A673 (cell line): Measurements from ENCODE around the gene ATP6AP1. TPM values are rescaled to one million over a fixed set of nuclear protein-coding genes. Genes with fewer than 3 reads are reported as not detected.

Experiments used
- BruUV-seq: library from RNA; stranded (reverse); fragments of 400-500 nt; replicated peaks from 2 replicates; lab custom pipeline; 2021; lab: Mats Ljungman, UMichigan
- CTCF ChIA-PET: fragments of 300-600 bp; sonication (Branson Sonifier 250); formaldehyde crosslinking; loops from one replicate; lab custom pipeline; 2022; ENCODE audit warnings: antibody characterized with exemption; lab: Charles Lee
- POLR2A ChIA-PET: fragments of 300-600 bp; sonication (Branson Sonifier 250); formaldehyde crosslinking; loops from one replicate; lab custom pipeline; 2022; ENCODE audit warnings: antibody characterized with exemption; ENCODE audit not compliant: low non-redundant PET; lab: Charles Lee
- DNase-seq: peaks from one replicate; pipeline ENCODE4 v3.0.0-alpha.2; 2015; ENCODE audit warnings: low spot score
- H3K27ac ChIP-seq: fragments of 200-600 bp; sonication (generic); 2 replicates; pipeline ENCODE4 v1.5.1; 2016; ENCODE audit warnings: mixed run types, low read depth, mild to moderate bottlenecking, mixed read lengths, antibody characterized with exemption, low read length; ENCODE audit not compliant: poor library complexity, severe bottlenecking
- H3K27me3 ChIP-seq: fragments of 200-600 bp; sonication (generic); replicated peaks from 2 replicates; pipeline ENCODE4 v1.6.1; 2017; ENCODE audit warnings: mixed run types, low read depth, mild to moderate bottlenecking, mixed read lengths, antibody characterized with exemption, low read length; ENCODE audit not compliant: insufficient read depth, poor library complexity
- H3K36me3 ChIP-seq: fragments of 200-600 bp; sonication (generic); 2 replicates; pipeline ENCODE4 v1.6.1; 2016; ENCODE audit warnings: mixed run types, mild to moderate bottlenecking, mixed read lengths, antibody characterized with exemption, low read length; ENCODE audit not compliant: insufficient read depth, poor library complexity, severe bottlenecking
- H3K4me1 ChIP-seq: fragments of 200-600 bp; sonication (generic); 2 replicates; pipeline ENCODE4 v1.6.1; 2017; ENCODE audit warnings: mixed run types, mild to moderate bottlenecking, mixed read lengths, antibody characterized with exemption, low read length; ENCODE audit not compliant: insufficient read depth, poor library complexity, severe bottlenecking
- H3K4me3 ChIP-seq: fragments of 200-600 bp; sonication (generic); 2 replicates; pipeline ENCODE4 v1.5.1; 2016; ENCODE audit warnings: low read depth, mixed run types, mild to moderate bottlenecking, mixed read lengths, low read length; ENCODE audit not compliant: poor library complexity, severe bottlenecking
- H3K9me3 ChIP-seq: fragments of 200-600 bp; sonication (generic); 2 replicates; pipeline ENCODE4 v1.6.1; 2016; ENCODE audit warnings: mixed run types, low read depth, mild to moderate bottlenecking, mixed read lengths, antibody characterized with exemption, low read length; ENCODE audit not compliant: poor library complexity, severe bottlenecking
- CTCF ChIP-seq: fragments of 300-800, 200-600 bp; sonication (generic); conservative IDR thresholded peaks from 2 replicates; pipeline ENCODE4 v1.5.1; 2017; ENCODE audit warnings: low read depth, mild to moderate bottlenecking, antibody characterized with exemption, low read length, moderate library complexity, mixed read lengths
- EZH2 ChIP-seq: fragments of 200-600 bp; sonication (generic); IDR thresholded peaks from 2 replicates; pipeline ENCODE4 v1.6.1; 2017; ENCODE audit warnings: borderline replicate concordance, low read depth, mild to moderate bottlenecking, mixed read lengths, antibody characterized with exemption, low read length; ENCODE audit not compliant: poor library complexity, severe bottlenecking
- intact Hi-C: fragments of 100-400 bp; cut with micrococcal nuclease; formaldehyde crosslinking; loops from one replicate; pipeline ENCODE4 v1.10.0; 2022; ENCODE audit not compliant: unreplicated experiment
- total RNA-seq: library from RNA; stranded (reverse); gene quantifications from 2 replicates; pipeline ENCODE4 v1.2.3, GENCODE V29; 2021

The ATP6AP1 gene
- total RNA-seq, 1 experiment from 2014 or later, result 77.1 TPM

GRCh38 chrX:154441984-154442707 is 13.7 kb downstream of the ATP6AP1 start:
- TF ChIP-seq CTCF (no peak), EZH2 (no peak)
- Histone ChIP-seq H3K27ac (no peak overlapping the region), H3K36me3 (peaks cover 13% of the 10 kb centered on the region), H3K27me3 (no peaks in the 10 kb centered on the region), H3K4me3 (no peak overlapping the region), H3K4me1 (peaks cover 17% of the 10 kb centered on the region), H3K9me3 (no peaks in the 10 kb centered on the region)
- POLR2A ChIA-PET, result interaction anchor here (1.0 kb wide), 1 partner anchor 44 kb away, joined by 3 read pairs; no protein-coding TSS in a partner anchor
- no peak for DNase-seq
- intact Hi-C loops, result no loop called here
- no TSS peak for BruUV-seq
- CTCF ChIA-PET, result no interaction called here

DNA sequence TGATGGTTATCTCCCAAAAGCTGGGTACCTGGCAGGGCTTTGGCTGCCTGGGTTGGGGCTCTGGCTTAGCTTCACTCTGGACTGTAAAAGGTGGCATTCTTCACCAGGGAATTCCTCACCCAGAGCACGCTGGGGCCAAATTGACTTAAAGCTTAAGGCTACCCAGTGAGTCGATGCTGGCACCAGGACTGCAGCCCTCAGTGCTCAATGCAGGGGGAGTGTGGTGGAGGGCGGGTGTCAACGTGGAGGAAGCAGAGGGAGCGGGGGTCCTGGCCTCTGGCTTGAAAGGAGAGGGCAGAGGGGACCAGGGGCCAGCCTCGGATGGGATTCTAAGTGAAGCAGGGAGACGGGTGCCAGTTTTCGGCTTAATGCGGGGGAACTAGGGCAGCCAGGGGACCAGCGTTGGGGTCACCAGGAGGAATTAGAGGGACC is 15.0 kb downstream of the ATP6AP1 start:
- ChIA-PET CTCF (no interaction called here), POLR2A (no interaction called here)
- Histone ChIP-seq H3K27me3 (no peaks in the 10 kb centered on the region), H3K4me1 (peaks cover 10% of the 10 kb centered on the region), H3K36me3 (peaks cover 17% of the 10 kb centered on the region), H3K4me3 (peak overlapping the region; percentile 61), H3K9me3 (no peaks in the 10 kb centered on the region), H3K27ac (peak overlapping the region; percentile 65)
- BruUV-seq, result no TSS peak
- TF ChIP-seq EZH2 (no peak), CTCF (no peak)
- intact Hi-C loops, result no loop called here
- DNase-seq, result no peak

DNA sequence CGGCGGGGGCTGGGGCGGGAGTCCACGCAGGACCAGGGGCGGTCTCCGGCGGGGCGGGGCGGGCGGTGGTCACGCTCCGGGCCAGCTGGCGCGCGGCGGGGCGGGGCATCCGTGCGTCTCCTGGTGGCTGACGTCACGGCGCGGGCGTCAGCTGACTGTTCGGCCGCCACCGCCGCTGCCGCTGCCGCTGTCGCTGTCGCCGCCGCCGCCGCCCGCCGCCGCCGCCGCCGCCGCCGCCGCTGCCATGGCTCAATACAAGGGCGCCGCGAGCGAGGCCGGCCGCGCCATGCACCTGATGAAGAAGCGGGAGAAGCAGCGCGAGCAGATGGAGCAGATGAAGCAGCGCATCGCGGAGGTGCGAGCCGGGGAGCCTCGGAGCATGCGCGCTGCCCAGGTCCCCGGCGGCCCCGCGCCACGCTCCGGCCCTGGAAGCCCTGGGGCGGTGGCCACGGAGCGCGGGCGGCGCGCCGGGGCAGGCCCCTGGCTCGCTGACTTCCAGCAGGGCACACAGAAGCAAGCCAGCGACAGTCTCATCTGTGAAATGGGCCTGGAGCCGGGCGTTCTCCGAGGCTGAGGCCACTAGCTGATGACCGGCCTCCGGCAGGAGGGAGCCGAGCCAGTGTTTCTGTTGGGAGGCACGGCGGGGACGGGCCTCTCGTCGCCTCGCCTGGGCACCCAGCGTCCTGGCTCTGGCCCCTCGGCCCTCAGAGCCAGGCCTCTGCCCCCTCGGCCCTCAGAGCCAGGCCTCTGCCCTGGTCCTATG is 15.7 kb downstream of the ATP6AP1 start, which contains the start of gene FAM50A:
FAM50A (plus strand) TSS at position 150 of the 763 bp plus-strand sequence; CDS start at position 245, 95 bp downstream.
- Histone ChIP-seq H3K36me3 (peaks cover 13% of the 10 kb centered on the region), H3K27ac (peak within 1 kb of the TSS; percentile 78), H3K4me1 (peaks cover 6% of the 10 kb centered on the region), H3K27me3 (no peaks in the 10 kb centered on the region), H3K9me3 (no peaks in the 10 kb centered on the region), H3K4me3 (peak within 1 kb of the TSS; percentile 61)
- ChIA-PET POLR2A (no interaction called here), CTCF (no interaction called here)
- no TSS peak for BruUV-seq
- intact Hi-C loops, result no loop called here
- TF ChIP-seq EZH2, result no peak
- no peak for TF ChIP-seq CTCF
- DNase-seq, result peak; percentile 75
